GM21737 (cell line): ENCODE data around the gene SRP68.
"Not testable (repeated sequence)": the region's sequence is repeated elsewhere in the genome, so short reads cannot be mapped to it uniquely, and the experiment has no call there.

ENCODE experiments used
- ATAC-seq: cut with Tn5 transposase; IDR thresholded peaks from one replicate; pipeline ENCODE4 v1.9.1; 2021; ENCODE audit warnings: mild to moderate bottlenecking, moderate library complexity; ENCODE audit not compliant: unreplicated experiment

SRP68 gene

DNA sequence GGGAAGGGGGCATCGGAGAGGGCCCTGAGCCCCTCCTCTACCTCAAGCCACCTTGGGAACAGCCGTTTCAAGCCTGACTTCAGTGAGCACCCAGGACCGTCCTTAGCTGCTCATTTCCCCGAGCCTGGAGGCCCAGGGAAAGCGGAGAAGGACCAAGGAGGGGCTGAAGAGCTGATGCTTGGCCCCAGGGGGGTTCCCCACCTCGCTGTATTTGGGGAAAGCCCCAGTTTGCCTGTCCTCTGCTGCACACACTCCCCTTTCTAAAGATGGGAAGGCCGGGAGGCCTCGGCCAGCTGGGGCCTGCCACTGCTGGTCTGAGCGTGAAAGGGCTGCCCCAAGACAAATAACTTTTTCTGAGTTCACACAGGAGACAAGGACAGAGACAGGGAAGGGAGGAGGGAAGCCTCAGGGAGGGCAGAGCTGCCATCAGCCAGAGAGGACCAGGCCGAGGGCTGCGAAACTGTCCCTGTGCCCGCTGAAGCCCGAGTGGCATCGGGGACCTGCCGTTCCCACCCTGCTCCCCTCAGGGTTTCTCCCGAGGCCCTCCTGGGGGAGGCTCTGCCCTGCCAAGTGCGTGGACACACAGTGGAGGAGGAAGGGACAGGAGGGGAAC is 18.3 kb upstream of the SRP68 start:
- no peak for ATAC-seq

GRCh38 chr17:76089680-76090516 is 17.6 kb upstream of the SRP68 start:
- no peak for ATAC-seq

DNA sequence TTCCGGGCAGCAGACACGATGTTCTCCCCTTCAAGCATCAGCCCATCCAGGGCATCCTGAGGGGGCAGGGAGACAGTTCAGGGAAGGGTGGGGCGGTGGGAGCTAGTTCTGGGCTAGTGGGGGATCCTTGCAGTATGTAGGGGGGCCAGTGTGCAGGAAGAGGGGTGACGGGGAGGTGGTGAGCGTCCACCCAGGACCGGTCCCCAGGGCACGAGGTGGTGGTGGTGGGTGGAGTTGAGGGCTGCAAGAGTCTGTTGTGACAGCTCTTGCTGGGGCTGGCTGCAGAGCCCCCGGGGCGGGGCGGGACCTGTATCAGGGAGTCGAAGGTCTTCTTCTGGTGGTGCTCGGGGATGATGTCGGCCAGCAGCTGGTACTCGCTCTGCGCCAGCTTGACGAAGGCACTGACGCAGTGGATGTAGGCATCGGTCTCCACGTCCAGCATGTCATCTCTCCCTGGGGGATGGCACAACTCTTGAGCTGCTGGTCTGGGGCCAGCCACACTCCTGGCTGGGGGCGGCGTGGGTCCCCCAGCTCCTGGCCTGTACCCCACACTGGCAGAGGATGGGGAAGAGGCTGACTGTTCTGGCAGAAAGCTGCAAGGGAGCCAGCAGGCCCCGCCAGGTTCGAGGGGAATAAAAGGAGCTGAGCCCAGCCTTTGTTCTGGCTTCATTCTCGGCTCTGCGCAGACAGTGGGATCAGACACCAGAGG is 16.7 kb upstream of the SRP68 start:
- no peak for ATAC-seq

DNA sequence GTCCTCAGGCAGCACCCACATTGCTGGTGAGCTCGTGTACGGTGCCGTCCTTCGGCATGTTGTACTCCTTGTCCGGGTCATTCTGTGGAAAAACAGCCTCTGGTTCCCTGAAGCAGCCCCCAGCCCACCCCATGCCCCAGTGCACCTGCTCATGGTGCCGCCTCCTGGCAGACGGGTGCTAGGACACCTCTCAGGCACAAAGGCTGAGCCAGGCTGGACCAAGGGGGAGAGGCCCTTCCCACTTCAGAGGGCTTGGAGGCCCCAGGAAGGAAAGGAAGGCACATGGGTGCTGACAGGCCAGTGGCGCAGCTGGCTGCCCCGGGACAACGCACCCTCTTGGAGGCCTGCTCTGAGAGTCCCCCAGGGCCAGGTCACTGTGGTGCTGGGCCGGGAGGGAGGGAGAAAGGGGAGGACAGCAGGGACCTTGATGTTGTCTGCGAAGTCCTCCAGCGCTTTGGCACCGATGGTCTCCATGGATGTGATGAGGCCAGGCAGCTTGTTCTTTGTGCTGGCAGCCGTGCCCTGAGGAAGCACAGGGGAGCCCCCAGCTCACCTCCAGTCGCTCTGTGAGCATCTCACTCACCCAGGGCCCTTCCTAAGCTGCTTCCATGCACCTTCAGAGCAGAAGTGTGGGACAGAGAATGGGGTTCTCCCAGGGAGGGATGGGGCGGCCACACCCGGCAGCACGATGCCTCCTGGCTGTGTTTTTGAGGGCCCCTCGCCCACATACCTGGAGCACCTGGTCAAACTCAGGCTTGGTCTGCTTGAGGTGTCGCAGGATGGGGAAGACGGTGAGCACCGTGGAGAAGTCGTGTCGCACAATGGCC is 15.9 kb upstream of the SRP68 start:
- ATAC-seq: no peak

GRCh38 chr17:76087531-76087930 is 15.2 kb upstream of the SRP68 start:
- ATAC-seq: no peak

GRCh38 chr17:76086384-76086783 is 14.1 kb upstream of the SRP68 start:
- no peak for ATAC-seq

DNA sequence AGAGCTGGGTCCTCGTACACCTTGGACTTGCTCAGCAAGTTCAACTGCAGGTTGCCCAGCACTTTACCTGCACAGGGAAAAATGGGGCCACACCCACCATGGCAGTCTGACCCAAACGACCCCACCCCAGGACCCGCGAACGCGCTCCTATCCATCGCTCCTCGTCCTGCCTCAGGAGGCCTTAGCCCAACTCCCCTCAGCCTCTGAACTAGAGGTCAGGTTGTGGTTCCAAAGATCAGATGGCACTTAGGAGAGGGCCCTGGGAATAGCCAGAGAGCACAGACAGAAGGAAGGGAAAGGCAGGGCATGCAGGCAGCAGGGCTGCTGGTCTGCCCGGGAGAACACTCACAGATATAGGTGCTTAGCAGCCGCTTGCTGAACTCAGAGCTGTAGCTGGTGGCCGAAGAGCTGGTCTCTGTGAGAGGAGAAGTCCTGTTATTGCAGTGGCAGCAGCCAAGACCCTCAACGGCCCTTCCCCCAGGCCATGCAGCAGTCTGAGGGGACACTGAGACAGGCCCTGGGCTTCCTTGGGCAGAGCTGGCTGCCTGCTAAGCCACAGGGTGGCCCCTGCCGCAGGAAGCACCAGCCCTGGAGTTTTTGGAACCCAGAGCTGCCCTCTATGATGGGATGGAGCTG is 13.5 kb upstream of the SRP68 start:
- no peak for ATAC-seq

- no peak for ATAC-seq
These were observed 12.9 kb upstream of the SRP68 start for GRCh38 chr17:76085066-76085730.

- no peak for ATAC-seq
These were observed 11.3 kb upstream of the SRP68 start for GRCh38 chr17:76083536-76084182.

- ATAC-seq: no peak
These were observed 10.3 kb upstream of the SRP68 start for GRCh38 chr17:76082326-76083251.

DNA sequence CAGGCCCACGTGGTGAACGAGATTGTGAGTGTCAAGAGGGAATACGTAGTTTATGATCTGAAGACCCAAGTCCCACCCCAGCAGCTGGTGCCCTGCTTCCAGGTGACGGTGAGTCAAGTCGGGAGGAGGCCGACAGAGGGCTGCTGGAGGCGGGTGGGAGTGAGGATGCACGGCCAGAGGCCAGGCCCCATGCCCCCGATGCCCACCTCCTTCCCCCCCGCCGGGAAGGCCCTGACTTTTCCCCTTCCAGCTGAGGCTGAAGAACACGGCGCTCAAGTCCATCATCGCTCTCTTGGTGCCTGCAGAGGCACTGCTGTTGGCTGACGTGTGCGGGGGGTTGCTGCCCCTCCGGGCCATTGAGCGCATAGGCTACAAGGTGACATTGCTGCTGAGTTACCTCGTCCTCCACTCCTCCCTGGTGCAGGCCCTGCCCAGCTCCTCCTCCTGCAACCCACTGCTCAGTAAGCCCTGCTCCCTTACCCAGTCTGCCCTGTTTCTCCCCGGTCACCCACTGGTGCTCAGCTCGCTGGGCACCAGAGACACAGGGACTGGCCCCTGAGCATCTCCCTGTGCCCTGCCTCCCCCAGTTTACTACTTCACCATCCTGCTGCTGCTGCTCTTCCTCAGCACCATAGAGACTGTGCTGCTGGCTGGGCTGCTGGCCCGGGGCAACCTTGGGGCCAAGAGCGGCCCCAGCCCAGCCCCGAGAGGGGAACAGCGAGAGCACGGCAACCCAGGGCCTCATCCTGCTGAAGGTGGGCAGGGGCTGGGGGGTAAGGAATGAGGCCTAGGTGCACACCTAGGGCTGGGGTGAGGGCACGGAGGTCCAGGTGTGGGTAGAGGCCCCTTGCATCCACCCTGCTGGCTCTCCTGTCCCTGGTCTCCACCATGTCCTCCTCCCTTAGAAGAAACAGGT is 9.2 kb upstream of the SRP68 start:
- no peak for ATAC-seq

DNA sequence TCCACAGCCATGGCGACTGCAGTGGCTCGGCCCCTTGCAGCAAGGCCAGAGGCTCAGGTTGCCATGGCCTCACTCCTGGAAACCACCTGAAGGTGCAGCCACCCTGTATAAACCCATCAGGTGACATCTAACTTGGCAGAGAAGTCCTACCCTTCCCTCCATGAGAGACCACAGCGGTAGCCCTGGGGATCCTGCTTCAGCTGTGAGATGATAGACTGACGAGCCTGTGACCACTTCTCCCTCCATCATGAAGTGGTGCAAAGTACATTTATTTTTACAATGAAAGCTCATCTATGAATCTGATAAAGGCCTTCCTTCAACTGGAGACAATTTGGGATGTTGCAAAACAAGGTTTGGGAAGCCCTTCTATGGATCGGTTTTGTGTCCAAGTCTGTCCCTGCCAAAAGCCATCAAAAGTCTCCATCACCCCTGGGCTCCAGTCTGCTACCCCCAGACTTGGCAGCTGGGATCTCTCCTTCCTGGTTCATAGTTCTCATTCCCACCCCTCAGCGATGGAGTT is 8.5 kb upstream of the SRP68 start:
- no peak for ATAC-seq

DNA sequence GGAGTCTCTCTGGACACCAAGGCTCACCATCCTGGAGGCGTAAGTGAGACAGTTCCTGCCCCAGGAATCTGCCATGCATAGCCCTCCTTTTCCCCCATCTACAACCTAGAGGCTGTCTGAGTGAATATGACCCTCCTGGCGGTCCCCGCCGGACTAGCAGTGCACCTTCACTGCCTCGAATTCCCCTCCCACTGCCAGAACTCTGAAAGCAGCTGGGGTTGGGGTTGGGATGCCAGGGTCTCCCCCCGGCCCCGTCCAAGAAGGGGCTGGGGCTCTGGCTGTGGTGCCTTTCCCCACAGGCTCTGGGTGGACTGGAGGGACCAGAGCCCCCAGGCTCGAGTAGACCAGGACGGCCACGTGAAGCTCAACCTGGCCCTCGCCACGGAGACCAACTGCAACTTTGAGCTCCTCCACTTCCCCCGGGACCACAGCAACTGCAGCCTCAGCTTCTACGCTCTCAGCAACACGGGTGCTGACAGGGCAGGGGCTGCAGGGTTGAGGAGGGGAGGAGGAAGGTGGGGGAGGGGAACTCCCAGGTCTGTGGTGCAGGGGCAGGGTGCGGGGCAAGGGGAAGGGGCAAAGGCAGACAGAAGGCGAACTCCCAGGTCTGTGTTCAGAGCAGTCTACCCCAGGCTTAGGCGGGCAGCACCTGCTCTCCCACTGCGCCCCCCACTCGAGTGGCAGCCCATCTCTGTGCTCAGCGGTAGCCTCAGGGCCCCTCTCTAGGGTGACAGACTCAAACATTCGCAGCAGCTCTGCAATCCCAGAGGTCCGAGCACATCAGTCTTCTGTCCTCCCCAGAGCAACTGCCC is 7.8 kb upstream of the SRP68 start:
- no peak for ATAC-seq

- no peak for ATAC-seq
These were observed 7.2 kb upstream of the SRP68 start for GRCh38 chr17:76079535-76079955.

GRCh38 chr17:76078860-76079534 is 6.7 kb upstream of the SRP68 start, which contains the start of gene ZACN:
Gene ZACN, plus strand, starts transcription at chr17:76079182. Its CDS starts 83 bp downstream, at chr17:76079265.
- ATAC-seq: no peak

GRCh38 chr17:76078370-76078769 is 6.1 kb upstream of the SRP68 start:
- ATAC-seq: not testable (repeated sequence)
